ENCODE results near the gene ENPP3. TPM values are rescaled to one million over a fixed set of nuclear protein-coding genes. Genes with fewer than 3 reads are reported as not detected.

The ENPP3 gene
- total and polyA plus RNA-seq, 2 of the 13 experiments (the other 11 are each of a cell fraction or from before 2014, with no cell fraction given): 40.0 to 75.4 TPM

DNA sequence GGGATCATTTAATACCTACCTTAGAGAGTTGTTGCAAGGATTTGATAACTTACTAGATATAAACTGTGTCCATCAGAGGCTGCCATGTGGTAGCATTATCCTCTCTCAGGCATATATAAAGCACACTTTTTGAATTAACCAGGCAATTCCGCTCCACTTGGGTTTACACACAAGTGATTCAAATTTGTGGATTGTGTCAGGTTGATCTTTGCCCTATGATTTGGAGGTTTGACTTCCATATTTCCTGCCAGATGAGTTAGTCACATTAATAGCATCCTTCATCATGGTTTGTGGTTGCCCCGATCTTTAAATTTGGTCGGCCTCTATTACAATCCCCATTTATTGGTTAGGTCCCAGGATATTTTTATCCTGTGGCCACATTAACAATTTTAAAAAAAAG lies 118.5 kb downstream of the ENPP3 start (continued):
- TF ChIP-seq MBD4 (IDR thresholded peaks at IDR 0.05; ENCODE audit: borderline replicate concordance, low read length): 0 out of 2 replicates have a peak, but pooled peaks have one; percentile 9
- no peak for TF ChIP-seq PLRG1 (conservative IDR thresholded peaks at IDR 0.05)
- TF ChIP-seq, protein P1, sequence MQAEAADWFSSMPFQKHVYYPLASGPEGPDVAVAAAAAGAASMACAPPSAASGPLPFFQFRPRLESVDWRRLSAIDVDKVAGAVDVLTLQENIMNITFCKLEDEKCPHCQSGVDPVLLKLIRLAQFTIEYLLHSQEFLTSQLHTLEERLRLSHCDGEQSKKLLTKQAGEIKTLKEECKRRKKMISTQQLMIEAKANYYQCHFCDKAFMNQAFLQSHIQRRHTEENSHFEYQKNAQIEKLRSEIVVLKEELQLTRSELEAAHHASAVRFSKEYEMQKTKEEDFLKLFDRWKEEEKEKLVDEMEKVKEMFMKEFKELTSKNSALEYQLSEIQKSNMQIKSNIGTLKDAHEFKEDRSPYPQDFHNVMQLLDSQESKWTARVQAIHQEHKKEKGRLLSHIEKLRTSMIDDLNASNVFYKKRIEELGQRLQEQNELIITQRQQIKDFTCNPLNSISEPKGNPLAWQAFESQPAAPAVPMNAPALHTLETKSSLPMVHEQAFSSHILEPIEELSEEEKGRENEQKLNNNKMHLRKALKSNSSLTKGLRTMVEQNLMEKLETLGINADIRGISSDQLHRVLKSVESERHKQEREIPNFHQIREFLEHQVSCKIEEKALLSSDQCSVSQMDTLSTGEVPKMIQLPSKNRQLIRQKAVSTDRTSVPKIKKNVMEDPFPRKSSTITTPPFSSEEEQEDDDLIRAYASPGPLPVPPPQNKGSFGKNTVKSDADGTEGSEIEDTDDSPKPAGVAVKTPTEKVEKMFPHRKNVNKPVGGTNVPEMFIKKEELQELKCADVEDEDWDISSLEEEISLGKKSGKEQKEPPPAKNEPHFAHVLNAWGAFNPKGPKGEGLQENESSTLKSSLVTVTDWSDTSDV (CRISPR knock-in tag; IDR thresholded peaks at IDR 0.05): no peak
- no peak for TF ChIP-seq MYC (CRISPR knock-in tag; IDR thresholded peaks at IDR 0.05; ENCODE audit: borderline replicate concordance)
- peak; percentile 19; the same call in 1 of the 2 replicates for TF ChIP-seq RBFOX2 (IDR thresholded peaks at IDR 0.05; ENCODE audit: low read depth, low read length)
- TF ChIP-seq FOXJ3 (CRISPR knock-in tag; IDR thresholded peaks at IDR 0.05; ENCODE audit: borderline replicate concordance): 0 out of 2 replicates have a peak, but pooled peaks have one; percentile 19
- TF ChIP-seq, protein P2, sequence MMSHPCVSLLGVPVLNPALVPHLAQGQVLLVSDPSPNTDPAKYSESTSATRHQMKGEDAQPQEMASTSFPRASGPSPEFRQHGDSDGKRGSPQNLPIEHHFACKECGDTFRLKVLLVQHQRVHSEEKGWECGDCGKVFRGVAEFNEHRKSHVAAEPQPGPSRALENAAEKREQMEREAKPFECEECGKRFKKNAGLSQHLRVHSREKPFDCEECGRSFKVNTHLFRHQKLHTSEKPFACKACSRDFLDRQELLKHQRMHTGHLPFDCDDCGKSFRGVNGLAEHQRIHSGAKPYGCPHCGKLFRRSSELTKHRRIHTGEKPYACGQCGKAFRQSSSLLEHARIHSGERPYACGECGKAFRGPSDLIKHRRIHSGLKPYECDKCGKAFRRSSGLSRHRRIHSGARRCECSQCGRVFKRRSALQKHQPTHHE (CRISPR knock-in tag; IDR thresholded peaks at IDR 0.05; ENCODE audit: borderline replicate concordance): no peak
- TF ChIP-seq KLF12 (CRISPR knock-in tag; IDR thresholded peaks at IDR 0.05; ENCODE audit: borderline replicate concordance): 0 out of 2 replicates have a peak, but pooled peaks have one; percentile 49
- peak; percentile 42; the same call in 1 of the 2 replicates for TF ChIP-seq ZNF644 (CRISPR knock-in tag; IDR thresholded peaks at IDR 0.05; ENCODE audit: low read depth)
- peak; percentile 8; the same call in 1 of the 2 replicates for TF ChIP-seq MED1 (CRISPR knock-in tag; IDR thresholded peaks at IDR 0.05)
